Spleen (tissue), 11 donors: ENCODE results near the gene NLK. TPM values are rescaled to one million over a fixed set of nuclear protein-coding genes. Genes with fewer than 3 reads are reported as not detected.

Source experiments
- DNase-seq: peaks from one replicate; pipeline ENCODE4 v3.0.0-alpha.2; 2020
- H3K27ac ChIP-seq, 8 donors: fragments of 200-600 bp; sonication (generic) in 7 of 8; 1 replicate in 4 of 8; 2 replicates in 4 of 8; pipeline versions ENCODE4 v1.5.0 to v1.8.0; 2016 to 2021; ENCODE audit warnings: inconsistent platforms in 4 of 8, mild to moderate bottlenecking in 4 of 8, moderate library complexity in 1 of 8
- H3K27me3 ChIP-seq, 7 donors: fragments of 200-600 bp; sonication (generic) in 6 of 7; replicated peaks in 1 of 7; 1 replicate in 4 of 7; 2 replicates in 3 of 7; pipeline versions ENCODE4 v1.5.0 to v1.8.0; 2016 to 2021; ENCODE audit warnings: inconsistent platforms in 3 of 7, mild to moderate bottlenecking in 1 of 7
- H3K36me3 ChIP-seq, 6 donors: fragments of 200-600 bp; sonication (generic) in 5 of 6; 1 replicate in 4 of 6; 2 replicates in 2 of 6; pipeline versions ENCODE4 v1.5.0 to v1.8.0; 2016 to 2021; ENCODE audit warnings: inconsistent platforms in 2 of 6
- H3K4me1 ChIP-seq, 6 donors: fragments of 200-600 bp; sonication (generic) in 5 of 6; 1 replicate in 3 of 6; 2 replicates in 3 of 6; pipeline versions ENCODE4 v1.5.0 to v1.8.0; 2016 to 2021; ENCODE audit warnings: inconsistent platforms in 3 of 6
- H3K4me3 ChIP-seq, 8 donors: fragments of 200-600 bp; sonication (generic) in 7 of 8; 1 replicate in 4 of 8; 2 replicates in 4 of 8; pipeline versions ENCODE4 v1.5.0 to v1.8.0; 2016 to 2021; ENCODE audit warnings: inconsistent platforms in 4 of 8, mild to moderate bottlenecking in 4 of 8, moderate library complexity in 2 of 8
- H3K9me3 ChIP-seq, 8 donors: fragments of 200-600 bp; sonication (generic) in 7 of 8; 1 replicate in 4 of 8; 2 replicates in 4 of 8; pipeline versions ENCODE4 v1.5.0 to v1.8.0; 2016 to 2021; ENCODE audit warnings: inconsistent platforms in 4 of 8
- POLR2A ChIP-seq, 3 donors: fragments of 450-650 bp; IDR thresholded peaks; one replicate each; pipeline ENCODE4 v1.5.1; 2017; ENCODE audit warnings: antibody characterized with exemption in 3 of 3, mild to moderate bottlenecking in 1 of 3
- POLR2AphosphoS5 ChIP-seq, 3 donors: sonication (generic); formaldehyde crosslinking; IDR thresholded peaks; one replicate each; pipeline ENCODE4 v1.5.1; 2017; ENCODE audit warnings: antibody characterized with exemption in 3 of 3
- WGBS, 5 donors: extraction: QIAGEN DNeasy Blood & Tissue Kit in 3 of 5; methylation state at CpG; one replicate each; pipeline versions ENCODE4 v1.1.5 to v1.1.7; 2013 to 2018; 5-methylcytosine and 5-hydroxymethylcytosine counted together
- intact Hi-C: fragments of 100-400 bp; cut with DNase I; formaldehyde crosslinking; loops from one replicate; pipeline ENCODE4 v1.15.0; 2023; ENCODE audit warnings: low total_unique reads
- polyA plus RNA-seq, 3 donors: library from polyadenylated mRNA; stranded (reverse); fragments of 200-250 nt; gene quantifications; one replicate each; pipeline ENCODE4 v1.2.1, GENCODE V29; 2013
- total RNA-seq, 7 donors: library from RNA; depleted of rRNA in 3 of 7; stranded (reverse); fragments of >200 nt in 3 of 7; fragmentation: NEBNext Ultra II Directional in 4 of 7; extraction: Animal tissue kit (Norgen Biotek cat#: 25700) in 4 of 7; gene quantifications; one replicate each; pipeline versions ENCODE4 v1.1.0 to v1.2.1, GENCODE V29; 2016 to 2021
- TF ChIP-seq, protein P1 (sequence below), 11 experiments: fragments of 200-600 bp in 7 of 11; fragments of 450-650 bp in 4 of 11; sonication (generic) in 4 of 11; IDR thresholded peaks in 8 of 11; conservative IDR thresholded peaks in 3 of 11; 1 replicate in 7 of 11; 2 replicates in 4 of 11; pipeline versions ENCODE4 v1.4.0 to v1.8.0; 2016 to 2021; ENCODE audit warnings: antibody characterized with exemption in 11 of 11, inconsistent platforms in 4 of 11, mild to moderate bottlenecking in 1 of 11
- donor health status: healthy with polysubstance abuse.
- donor health status: DM: no; HTN: no; CAD: no; lungs with moderate emphysema.
- donor health status: DM: no; HTN: no; CAD: no.
- donor health status: Bipolar disorder and iron deficiency.
- donor health status: healthy.
- donor health status: DM: no; HTN: no; CAD: no.
- donor health status: DM: yes; HTN: yes; CAD: no.

The NLK gene
- total and polyA plus RNA-seq, 10 donors: 12.6 to 49.4 (median 34.3) TPM

- H3K4me3 ChIP-seq: no peak overlapping the region
- DNase-seq: no peak
- no peaks in the 10 kb centered on the region for H3K9me3 ChIP-seq
- H3K36me3 ChIP-seq: peaks cover 0 to 30% (median 0%) of the 10 kb centered on the region in 6 donors
- 83 to 93% (median 89%) methylated on average over 5 of the region's 5 CpGs for WGBS, 5 donors
- no peak overlapping the region for H3K27ac ChIP-seq
- TF ChIP-seq POLR2A (IDR thresholded peaks at IDR 0.05) (no peak), POLR2AphosphoS5 (IDR thresholded peaks at IDR 0.05) (no peak)
- TF ChIP-seq, protein P1, sequence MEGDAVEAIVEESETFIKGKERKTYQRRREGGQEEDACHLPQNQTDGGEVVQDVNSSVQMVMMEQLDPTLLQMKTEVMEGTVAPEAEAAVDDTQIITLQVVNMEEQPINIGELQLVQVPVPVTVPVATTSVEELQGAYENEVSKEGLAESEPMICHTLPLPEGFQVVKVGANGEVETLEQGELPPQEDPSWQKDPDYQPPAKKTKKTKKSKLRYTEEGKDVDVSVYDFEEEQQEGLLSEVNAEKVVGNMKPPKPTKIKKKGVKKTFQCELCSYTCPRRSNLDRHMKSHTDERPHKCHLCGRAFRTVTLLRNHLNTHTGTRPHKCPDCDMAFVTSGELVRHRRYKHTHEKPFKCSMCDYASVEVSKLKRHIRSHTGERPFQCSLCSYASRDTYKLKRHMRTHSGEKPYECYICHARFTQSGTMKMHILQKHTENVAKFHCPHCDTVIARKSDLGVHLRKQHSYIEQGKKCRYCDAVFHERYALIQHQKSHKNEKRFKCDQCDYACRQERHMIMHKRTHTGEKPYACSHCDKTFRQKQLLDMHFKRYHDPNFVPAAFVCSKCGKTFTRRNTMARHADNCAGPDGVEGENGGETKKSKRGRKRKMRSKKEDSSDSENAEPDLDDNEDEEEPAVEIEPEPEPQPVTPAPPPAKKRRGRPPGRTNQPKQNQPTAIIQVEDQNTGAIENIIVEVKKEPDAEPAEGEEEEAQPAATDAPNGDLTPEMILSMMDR (IDR thresholded peaks at IDR 0.05 in 8 of 11, conservative IDR thresholded peaks at IDR 0.05 in 3 of 11): no peak
- peaks cover 0 to 3% (median 0%) of the 10 kb centered on the region in 6 donors for H3K4me1 ChIP-seq
- intact Hi-C loops: no loop called here
- H3K27me3 ChIP-seq: no peaks in the 10 kb centered on the region
These were observed 117.4 kb downstream of the NLK start for GRCh38 chr17:28159924-28160323.

- Histone ChIP-seq H3K27ac (no peak overlapping the region), H3K27me3 (no peaks in the 10 kb centered on the region), H3K9me3 (no peaks in the 10 kb centered on the region), H3K36me3 (peaks cover 0 to 37% (median 0%) of the 10 kb centered on the region in 6 donors), H3K4me1 (peaks cover 0 to 3% (median 0%) of the 10 kb centered on the region in 6 donors), H3K4me3 (no peak overlapping the region)
- TF ChIP-seq POLR2AphosphoS5 (IDR thresholded peaks at IDR 0.05): no peak
- TF ChIP-seq, protein P1 (IDR thresholded peaks at IDR 0.05 in 8 of 11, conservative IDR thresholded peaks at IDR 0.05 in 3 of 11): no peak
- no peak for TF ChIP-seq POLR2A (IDR thresholded peaks at IDR 0.05)
- WGBS, 5 donors: 88 to 96% (median 90%) methylated on average over 2 of the region's 2 CpGs
- DNase-seq: no peak
- intact Hi-C loops: no loop called here
These were observed 118.1 kb downstream of the NLK start for GRCh38 chr17:28160610-28161009.

GRCh38 chr17:28161311-28161710 is 118.8 kb downstream of the NLK start:
- Histone ChIP-seq H3K9me3 (no peaks in the 10 kb centered on the region), H3K27me3 (no peaks in the 10 kb centered on the region), H3K36me3 (peaks cover 0 to 43% (median 0%) of the 10 kb centered on the region in 6 donors), H3K4me1 (peaks cover 0 to 3% (median 0%) of the 10 kb centered on the region in 6 donors), H3K27ac (no peak overlapping the region), H3K4me3 (no peak overlapping the region)
- intact Hi-C loops: no loop called here
- no peak for DNase-seq
- 55 to 85% (median 79%) methylated on average over 4 of the region's 4 CpGs for WGBS, 5 donors
- TF ChIP-seq, protein P1 (IDR thresholded peaks at IDR 0.05 in 8 of 11, conservative IDR thresholded peaks at IDR 0.05 in 3 of 11): no peak
- no peak for TF ChIP-seq POLR2AphosphoS5 (IDR thresholded peaks at IDR 0.05)
- TF ChIP-seq POLR2A (IDR thresholded peaks at IDR 0.05): no peak

- Histone ChIP-seq H3K36me3 (peaks cover 0 to 92% (median 16%) of the 10 kb centered on the region in 6 donors), H3K4me3 (no peak overlapping the region), H3K4me1 (peaks cover 0 to 3% (median 0%) of the 10 kb centered on the region in 6 donors), H3K27me3 (no peaks in the 10 kb centered on the region), H3K27ac (no peak overlapping the region), H3K9me3 (no peaks in the 10 kb centered on the region)
- intact Hi-C loops: no loop called here
- TF ChIP-seq POLR2A (IDR thresholded peaks at IDR 0.05) (no peak), POLR2AphosphoS5 (IDR thresholded peaks at IDR 0.05) (no peak)
- TF ChIP-seq, protein P1 (IDR thresholded peaks at IDR 0.05 in 8 of 11, conservative IDR thresholded peaks at IDR 0.05 in 3 of 11): no peak
- no peak for DNase-seq
- 89 to 96% (median 91%) methylated on average over 2 of the region's 2 CpGs for WGBS, 5 donors
These were observed 124.0 kb downstream of the NLK start for GRCh38 chr17:28166478-28166877.
